ENCODE data around the gene RIGI.
"Not testable (repeated sequence)": the region's sequence is repeated elsewhere in the genome, so short reads cannot be mapped to it uniquely, and the experiment has no call there.

RIGI gene

GRCh38 chr9:32526041-32526706 is at the start of gene RIGI:
Gene RIGI (minus strand): TSS chr9:32526196. CDS start chr9:32526166, 30 bp downstream.
- DNase-seq, result peak; percentile 72

GRCh38 chr9:32574858-32575257 is 48.9 kb upstream of the RIGI start:
- DNase-seq, result no peak

- no peak for DNase-seq
Measured at GRCh38 chr9:32573821-32574220, 47.8 kb upstream of the RIGI start.

- peak; percentile 89 for DNase-seq
Measured at GRCh38 chr9:32572900-32573523, 47.0 kb upstream of the RIGI start, which contains the start of gene NDUFB6. Gene NDUFB6 (minus strand): TSS chr9:32573159. CDS start chr9:32573060, 99 bp downstream.

GRCh38 chr9:32571969-32572899 is 46.2 kb upstream of the RIGI start:
- DNase-seq, result peak; percentile 65

GRCh38 chr9:32570262-32570661 is 44.3 kb upstream of the RIGI start:
- no peak for DNase-seq

GRCh38 chr9:32566770-32567169 is 40.8 kb upstream of the RIGI start:
- DNase-seq, result no peak

GRCh38 chr9:32565967-32566366 is 40.0 kb upstream of the RIGI start:
- no peak for DNase-seq

GRCh38 chr9:32558408-32558934 is 32.5 kb upstream of the RIGI start:
- DNase-seq, result no peak

- no peak for DNase-seq
Measured at GRCh38 chr9:32554591-32554990, 28.6 kb upstream of the RIGI start.

GRCh38 chr9:32554107-32554506 is 28.1 kb upstream of the RIGI start:
- no peak for DNase-seq

- DNase-seq, result peak; percentile 73
Measured at GRCh38 chr9:32552172-32552872, 26.3 kb upstream of the RIGI start, which contains the start of the genes SMIM27 and TOPORS. Gene SMIM27 (plus strand): TSS chr9:32552327. CDS start chr9:32552435, 108 bp downstream. Gene TOPORS (minus strand): TSS chr9:32552586. CDS start chr9:32552436, 150 bp downstream.

- peak; percentile 15 for DNase-seq
Measured at GRCh38 chr9:32551276-32552051, 25.5 kb upstream of the RIGI start.

GRCh38 chr9:32550562-32551275 is 24.7 kb upstream of the RIGI start:
- peak; percentile 93 for DNase-seq

- DNase-seq, result no peak
Measured at GRCh38 chr9:32550150-32550561, 24.2 kb upstream of the RIGI start.

GRCh38 chr9:32548213-32548612 is 22.2 kb upstream of the RIGI start:
- DNase-seq, result not testable (repeated sequence)

- no peak for DNase-seq
Measured at GRCh38 chr9:32545884-32546283, 19.9 kb upstream of the RIGI start.

- no peak for DNase-seq
Measured at GRCh38 chr9:32543047-32543446, 17.1 kb upstream of the RIGI start.

- DNase-seq, result no peak
Measured at GRCh38 chr9:32533816-32534215, 7.8 kb upstream of the RIGI start.

- no peak for DNase-seq
Measured at GRCh38 chr9:32533336-32533735, 7.3 kb upstream of the RIGI start.

GRCh38 chr9:32526707-32527048 is 682 bp upstream of the RIGI start:
- DNase-seq, result no peak

Measured in NK-92 treated with Interleukin-12 subunit alpha and Interleukin-12 subunit beta, amount 100 ng/mL, for 24 hours (cell line).